Measurements from ENCODE around the gene TSPYL6. TPM values are rescaled to one million over a fixed set of nuclear protein-coding genes. Genes with fewer than 3 reads are reported as not detected.

Gene TSPYL6
- total RNA-seq, 1 experiment from 2014 or later, result not detected

- DNase-seq (ENCODE audit: low spot score), result no peak
Measured at GRCh38 chr2:54258166-54258565, 2.1 kb upstream of the TSPYL6 start.

GRCh38 chr2:54255230-54256090 is 569 bp downstream of the TSPYL6 start:
- DNase-seq (ENCODE audit: low spot score), result no peak

- no peak for DNase-seq (ENCODE audit: low spot score)
Measured at GRCh38 chr2:54254180-54254579, 1.8 kb downstream of the TSPYL6 start.

- DNase-seq (ENCODE audit: low spot score), result no peak
Measured at GRCh38 chr2:54249629-54250028, 6.4 kb downstream of the TSPYL6 start.

GRCh38 chr2:54247115-54247514 is 8.9 kb downstream of the TSPYL6 start:
- no peak for DNase-seq (ENCODE audit: low spot score)

- DNase-seq (ENCODE audit: low spot score), result no peak
Measured at GRCh38 chr2:54240515-54241469, 15.2 kb downstream of the TSPYL6 start.

GRCh38 chr2:54239427-54239826 is 16.6 kb downstream of the TSPYL6 start:
- no peak for DNase-seq (ENCODE audit: low spot score)

GRCh38 chr2:54237428-54237827 is 18.6 kb downstream of the TSPYL6 start:
- no peak for DNase-seq (ENCODE audit: low spot score)

- no peak for DNase-seq (ENCODE audit: low spot score)
Measured at GRCh38 chr2:54233832-54234649, 22.0 kb downstream of the TSPYL6 start.

GRCh38 chr2:54228945-54229344 is 27.1 kb downstream of the TSPYL6 start:
- no peak for DNase-seq (ENCODE audit: low spot score)

GRCh38 chr2:54227798-54228197 is 28.2 kb downstream of the TSPYL6 start:
- DNase-seq (ENCODE audit: low spot score), result no peak

GRCh38 chr2:54226260-54226659 is 29.8 kb downstream of the TSPYL6 start:
- DNase-seq (ENCODE audit: low spot score), result peak; percentile 13

GRCh38 chr2:54224997-54225396 is 31.0 kb downstream of the TSPYL6 start:
- no peak for DNase-seq (ENCODE audit: low spot score)

GRCh38 chr2:54213082-54213481 is 42.9 kb downstream of the TSPYL6 start:
- DNase-seq (ENCODE audit: low spot score), result no peak

GRCh38 chr2:54212456-54212855 is 43.6 kb downstream of the TSPYL6 start:
- no peak for DNase-seq (ENCODE audit: low spot score)

- no peak for DNase-seq (ENCODE audit: low spot score)
Measured at GRCh38 chr2:54209379-54209778, 46.6 kb downstream of the TSPYL6 start.

GRCh38 chr2:54208364-54209240 is 47.4 kb downstream of the TSPYL6 start:
- DNase-seq (ENCODE audit: low spot score), result no peak

- no peak for DNase-seq (ENCODE audit: low spot score)
Measured at GRCh38 chr2:54207666-54208195, 48.3 kb downstream of the TSPYL6 start.

- peak; percentile 56 for DNase-seq (ENCODE audit: low spot score)
Measured at GRCh38 chr2:54206596-54206995, 49.4 kb downstream of the TSPYL6 start.

- DNase-seq (ENCODE audit: low spot score), result no peak
Measured at GRCh38 chr2:54204476-54204875, 51.6 kb downstream of the TSPYL6 start.
